RWPE2 (cell line): ENCODE measurements around the gene OR2AJ1.

Source experiments
- ATAC-seq: fragments of 200-7000 bp; cut with Tn5 transposase; 3 replicates; pipeline ENCODE4 v1.9.1; 2021; ENCODE audit warnings: low read depth
- DNase-seq: peaks from one replicate; pipeline ENCODE4 v3.0.0-alpha.2; 2020; ENCODE audit warnings: low spot score
- H3K27ac ChIP-seq: fragments of 450-650 bp; 2 replicates; pipeline ENCODE4 v1.5.1; 2017; ENCODE audit warnings: mild to moderate bottlenecking; ENCODE audit not compliant: poor library complexity, severe bottlenecking
- H3K27me3 ChIP-seq: fragments of 250-450 bp; sonication (Bioruptor Pico); 2 replicates; pipeline ENCODE4 v1.5.1; 2021; ENCODE audit warnings: mild to moderate bottlenecking, moderate library complexity; ENCODE audit not compliant: insufficient read depth, poor library complexity, severe bottlenecking
- H3K36me3 ChIP-seq: fragments of 250-450 bp; sonication (Bioruptor Pico); 2 replicates; pipeline ENCODE4 v1.5.1; 2020; ENCODE audit warnings: low read depth, mild to moderate bottlenecking, moderate library complexity
- H3K4me1 ChIP-seq: fragments of 250-450 bp; sonication (Bioruptor Pico); 2 replicates; pipeline ENCODE4 v1.5.1; 2021; ENCODE audit warnings: mild to moderate bottlenecking, moderate library complexity; ENCODE audit not compliant: insufficient read depth, poor library complexity, severe bottlenecking
- H3K4me3 ChIP-seq: fragments of 250-450 bp; sonication (Bioruptor Pico); 2 replicates; pipeline ENCODE4 v1.5.1; 2021; ENCODE audit warnings: mild to moderate bottlenecking, moderate library complexity; ENCODE audit not compliant: severe bottlenecking
- H3K9me3 ChIP-seq: fragments of 250-450 bp; sonication (Bioruptor Pico); 2 replicates; pipeline ENCODE4 v1.5.1; 2021; ENCODE audit warnings: mild to moderate bottlenecking, moderate library complexity; ENCODE audit not compliant: severe bottlenecking
- CTCF ChIP-seq: fragments of 450-650 bp; IDR thresholded peaks from one replicate; pipeline ENCODE4 v1.5.1; 2017; ENCODE audit warnings: mild to moderate bottlenecking, moderate library complexity; ENCODE audit not compliant: poor library complexity, severe bottlenecking

OR2AJ1 gene

DNA sequence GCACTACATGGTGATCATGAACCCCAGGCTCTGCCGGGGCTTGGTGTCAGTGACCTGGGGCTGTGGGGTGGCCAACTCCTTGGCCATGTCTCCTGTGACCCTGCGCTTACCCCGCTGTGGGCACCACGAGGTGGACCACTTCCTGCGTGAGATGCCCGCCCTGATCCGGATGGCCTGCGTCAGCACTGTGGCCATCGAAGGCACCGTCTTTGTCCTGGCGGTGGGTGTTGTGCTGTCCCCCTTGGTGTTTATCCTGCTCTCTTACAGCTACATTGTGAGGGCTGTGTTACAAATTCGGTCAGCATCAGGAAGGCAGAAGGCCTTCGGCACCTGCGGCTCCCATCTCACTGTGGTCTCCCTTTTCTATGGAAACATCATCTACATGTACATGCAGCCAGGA, 28.7 kb upstream of the OR2AJ1 start:
- ATAC-seq (no peak), DNase-seq (no peak)
- Histone ChIP-seq H3K9me3 (no peaks in the 10 kb centered on the region), H3K4me1 (no peaks in the 10 kb centered on the region), H3K27ac (no peak overlapping the region), H3K27me3 (no peaks in the 10 kb centered on the region), H3K36me3 (no peaks in the 10 kb centered on the region), H3K4me3 (no peak overlapping the region)
- no peak for TF ChIP-seq CTCF

GRCh38 chr1:247904122-247904521, 20.6 kb upstream of the OR2AJ1 start:
- no peaks in the 10 kb centered on the region for H3K36me3 ChIP-seq
- H3K4me3 ChIP-seq: no peak overlapping the region
- ATAC-seq (no peak), DNase-seq (no peak)
- no peaks in the 10 kb centered on the region for H3K4me1 ChIP-seq
- no peaks in the 10 kb centered on the region for H3K27me3 ChIP-seq
- no peak for TF ChIP-seq CTCF
- H3K9me3 ChIP-seq: no peaks in the 10 kb centered on the region
- H3K27ac ChIP-seq: no peak overlapping the region

DNA sequence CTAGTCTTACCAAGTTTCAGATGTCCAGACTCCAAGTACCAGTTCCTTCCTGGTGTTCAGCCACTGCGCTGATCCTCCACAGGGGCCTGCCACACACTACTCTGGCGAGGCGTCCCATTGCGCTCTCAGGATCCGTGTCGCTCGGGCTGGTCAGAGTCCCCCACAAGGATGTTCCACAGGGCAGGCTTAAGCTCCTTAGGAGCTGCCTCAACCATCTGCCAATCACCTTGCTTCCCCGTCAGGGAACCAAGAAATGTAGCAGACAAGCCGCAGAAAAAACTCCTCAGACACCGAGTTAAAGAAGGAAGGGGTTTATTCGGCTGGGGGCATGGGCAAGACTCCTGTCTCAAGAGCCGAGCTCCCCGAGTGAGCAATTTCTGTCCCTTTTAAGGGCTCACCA, 19.5 kb upstream of the OR2AJ1 start:
- DNase-seq (no peak), ATAC-seq (no peak)
- no peak for TF ChIP-seq CTCF
- no peaks in the 10 kb centered on the region for H3K4me1 ChIP-seq
- H3K27ac ChIP-seq: no peak overlapping the region
- H3K4me3 ChIP-seq: no peak overlapping the region
- H3K27me3 ChIP-seq: no peaks in the 10 kb centered on the region
- no peaks in the 10 kb centered on the region for H3K36me3 ChIP-seq
- H3K9me3 ChIP-seq: no peaks in the 10 kb centered on the region

GRCh38 chr1:247905910-247906503, 18.7 kb upstream of the OR2AJ1 start:
- ATAC-seq (no peak; the same call in 2 of the 3 replicates), DNase-seq (no peak)
- H3K27me3 ChIP-seq: no peaks in the 10 kb centered on the region
- no peaks in the 10 kb centered on the region for H3K4me1 ChIP-seq
- no peak for TF ChIP-seq CTCF
- no peak overlapping the region for H3K27ac ChIP-seq
- H3K9me3 ChIP-seq: no peaks in the 10 kb centered on the region
- no peak overlapping the region for H3K4me3 ChIP-seq
- H3K36me3 ChIP-seq: no peaks in the 10 kb centered on the region

GRCh38 chr1:247906504-247907047, 18.1 kb upstream of the OR2AJ1 start:
- DNase-seq (no peak), ATAC-seq (peak; percentile 98)
- no peaks in the 10 kb centered on the region for H3K9me3 ChIP-seq
- H3K4me3 ChIP-seq: no peak overlapping the region
- H3K27me3 ChIP-seq: no peaks in the 10 kb centered on the region
- no peak for TF ChIP-seq CTCF
- no peaks in the 10 kb centered on the region for H3K4me1 ChIP-seq
- no peaks in the 10 kb centered on the region for H3K36me3 ChIP-seq
- H3K27ac ChIP-seq: no peak overlapping the region
